ENCODE results near the gene DCPS.
A peak's percentile ranks its signal among the peaks of the same experiment; 100 is the strongest.
"Not testable (repeated sequence)": the region's sequence is repeated elsewhere in the genome, so short reads cannot be mapped to it uniquely, and the experiment has no call there.

Gene DCPS

DNA sequence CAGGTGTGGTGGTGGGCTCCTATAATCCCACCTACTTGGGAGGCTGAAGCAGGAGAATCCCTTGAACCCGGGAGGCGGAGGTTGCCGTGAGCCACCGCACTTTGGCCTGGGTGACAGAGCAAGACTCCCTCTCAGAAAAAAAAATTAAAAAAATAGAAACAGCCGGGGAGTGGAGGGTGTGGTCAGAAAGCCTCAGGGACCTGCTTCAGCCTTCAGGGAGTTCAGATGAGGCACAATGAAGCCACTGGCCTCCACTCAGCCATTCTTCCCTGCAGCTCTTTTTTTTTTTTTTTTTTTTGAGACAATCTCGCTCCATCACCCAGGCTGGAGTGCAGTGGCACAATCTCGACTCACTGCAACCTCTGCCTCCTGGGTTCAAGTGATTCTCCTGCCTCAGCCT lies 43.1 kb downstream of the DCPS start:
- DNase-seq = not testable (repeated sequence)

GRCh38 chr11:126347751-126348668 lies 44.1 kb downstream of the DCPS start:
- no peak for DNase-seq

- DNase-seq = no peak
Observed at GRCh38 chr11:126348806-126349582, 45.1 kb downstream of the DCPS start.

GRCh38 chr11:126350836-126351235 lies 47.0 kb downstream of the DCPS start:
- no peak for DNase-seq

- no peak for DNase-seq
Observed at GRCh38 chr11:126352163-126352562, 48.3 kb downstream of the DCPS start.

GRCh38 chr11:126352934-126353801 lies 49.3 kb downstream of the DCPS start:
- peak; percentile 51 to 56 for DNase-seq

GRCh38 chr11:126354631-126355323 lies 50.9 kb downstream of the DCPS start:
- peak in 1 of 2 experiments; percentile 51 for DNase-seq

GRCh38 chr11:126355324-126355925 lies 51.6 kb downstream of the DCPS start, which contains the start of gene ST3GAL4:
Gene ST3GAL4, plus strand, starts transcription at chr11:126355686. Its CDS starts 50,470 bp downstream, at chr11:126406156.
- DNase-seq = peak; percentile 74 to 98

DNA sequence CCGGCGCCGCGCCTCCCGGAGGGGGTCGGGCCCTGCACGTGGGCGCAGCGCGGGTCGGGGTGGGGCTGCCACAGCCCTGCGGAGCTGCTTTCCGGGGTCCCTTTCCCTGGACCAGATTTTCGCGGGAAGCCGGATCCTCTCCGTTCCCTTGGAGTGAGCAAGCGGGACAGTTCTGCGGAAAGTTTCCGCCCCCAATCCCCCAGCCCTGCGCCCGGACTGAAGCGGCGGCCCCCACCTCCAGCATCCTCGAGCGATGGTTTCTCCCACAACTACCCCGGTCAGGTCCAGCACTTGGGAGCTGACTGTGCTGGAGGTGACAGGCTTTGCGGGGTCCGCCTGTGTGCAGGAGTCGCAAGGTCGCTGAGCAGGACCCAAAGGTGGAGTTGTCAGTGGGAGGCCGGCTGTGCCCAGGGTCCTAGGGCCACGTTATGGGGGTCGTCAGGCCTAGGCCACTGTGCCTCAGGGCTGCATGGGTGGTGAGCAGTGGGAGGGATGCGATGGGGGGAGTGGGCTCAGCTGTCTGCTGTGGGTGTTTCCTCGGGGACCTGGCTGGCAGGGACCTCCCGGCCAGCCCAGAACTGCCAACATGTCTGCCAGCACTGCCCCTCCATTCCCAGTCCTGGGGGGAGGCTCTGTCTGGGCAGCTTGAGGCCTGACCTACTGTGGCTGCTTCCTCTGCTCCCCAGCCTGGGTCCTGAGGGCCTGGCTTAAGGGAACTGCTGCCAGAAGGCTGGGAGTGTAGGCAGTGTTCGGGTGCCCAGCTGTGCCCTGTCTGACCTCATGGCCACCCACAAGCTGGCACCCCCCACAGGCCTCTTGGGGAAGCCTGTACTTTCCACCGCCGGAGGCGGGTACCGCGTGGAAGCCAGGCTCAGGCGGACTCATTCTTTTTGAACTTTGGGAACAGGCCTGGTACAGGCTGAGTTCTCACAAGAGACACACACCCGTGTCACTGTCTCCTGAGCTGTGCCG lies 52.4 kb downstream of the DCPS start:
- DNase-seq = peak in 1 of 2 experiments; percentile 81

DNA sequence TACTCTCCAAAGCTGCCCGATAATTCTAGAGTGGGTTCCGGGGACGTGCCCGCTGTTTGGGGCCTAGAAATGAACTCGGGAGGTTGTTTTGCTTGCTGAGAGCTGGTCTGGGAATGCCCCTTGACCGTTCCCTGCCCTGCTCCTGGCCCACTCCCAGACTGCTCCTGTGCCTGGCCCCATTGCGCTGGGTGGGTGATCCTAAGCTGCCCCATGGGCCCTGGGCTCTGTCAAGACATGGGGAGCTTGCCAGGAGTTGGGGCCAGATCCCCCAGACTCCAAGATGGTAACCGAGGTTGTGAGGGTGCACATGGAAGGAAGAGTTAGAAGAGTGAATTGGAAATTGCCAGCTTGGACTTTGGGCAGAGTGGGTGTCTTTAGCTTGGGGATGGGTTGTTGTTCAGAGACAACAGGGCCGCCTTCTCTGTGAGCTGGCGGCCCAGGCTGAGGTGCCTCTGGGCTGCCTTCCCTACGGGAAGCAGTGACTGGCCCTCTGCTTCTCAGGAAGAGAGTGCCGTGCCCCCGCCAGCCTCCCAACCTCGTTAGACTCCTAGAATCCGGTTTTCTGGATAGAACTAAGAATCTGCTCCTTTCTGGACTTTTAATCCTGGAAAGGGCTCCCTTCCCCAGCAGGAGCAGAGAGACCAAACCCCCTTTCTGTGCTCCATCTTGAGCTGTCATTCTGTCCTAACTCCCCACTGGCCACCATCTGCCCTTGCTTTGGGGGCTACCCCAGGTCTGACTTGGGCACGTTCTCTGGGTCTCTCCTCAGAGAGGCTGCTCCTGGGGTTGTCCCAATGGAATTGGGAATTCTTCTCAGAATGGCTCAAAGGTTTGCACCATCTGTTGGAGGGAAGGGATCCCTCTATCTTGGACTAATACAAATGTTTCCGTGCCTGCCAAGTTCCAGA lies 53.4 kb downstream of the DCPS start:
- no peak for DNase-seq

- no peak for DNase-seq
Observed at GRCh38 chr11:126357969-126358762, 54.3 kb downstream of the DCPS start.

DNA sequence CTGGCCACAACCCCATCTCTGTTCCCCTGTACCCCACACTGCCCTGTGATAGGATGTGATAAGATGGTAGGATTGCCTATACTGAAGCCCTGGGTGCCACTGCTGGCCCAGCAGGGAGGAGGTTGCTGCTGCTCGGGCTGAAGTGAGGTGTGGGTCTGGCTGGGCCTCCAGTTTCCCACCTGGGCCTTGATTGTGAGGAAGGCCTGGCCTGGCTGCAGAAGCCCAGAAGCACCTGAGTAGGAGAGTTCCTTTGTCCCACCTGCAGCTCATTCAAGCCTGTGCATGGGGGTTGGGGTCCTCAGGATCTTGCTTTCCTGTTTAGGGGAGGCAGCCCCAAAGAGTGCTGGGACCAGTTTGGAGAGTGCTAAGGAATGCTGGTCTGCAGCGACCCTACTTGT lies 54.9 kb downstream of the DCPS start:
- DNase-seq = no peak

GRCh38 chr11:126359431-126360048 lies 55.7 kb downstream of the DCPS start:
- no peak for DNase-seq

- no peak for DNase-seq
Observed at GRCh38 chr11:126360049-126360446, 56.2 kb downstream of the DCPS start.

- no peak for DNase-seq
Observed at GRCh38 chr11:126361400-126361799, 57.5 kb downstream of the DCPS start.

GRCh38 chr11:126362879-126363655 lies 59.2 kb downstream of the DCPS start:
- DNase-seq = no peak

- no peak for DNase-seq
Observed at GRCh38 chr11:126363706-126364248, 59.9 kb downstream of the DCPS start.
